ENCODE measurements around the gene TRANK1.

DNA sequence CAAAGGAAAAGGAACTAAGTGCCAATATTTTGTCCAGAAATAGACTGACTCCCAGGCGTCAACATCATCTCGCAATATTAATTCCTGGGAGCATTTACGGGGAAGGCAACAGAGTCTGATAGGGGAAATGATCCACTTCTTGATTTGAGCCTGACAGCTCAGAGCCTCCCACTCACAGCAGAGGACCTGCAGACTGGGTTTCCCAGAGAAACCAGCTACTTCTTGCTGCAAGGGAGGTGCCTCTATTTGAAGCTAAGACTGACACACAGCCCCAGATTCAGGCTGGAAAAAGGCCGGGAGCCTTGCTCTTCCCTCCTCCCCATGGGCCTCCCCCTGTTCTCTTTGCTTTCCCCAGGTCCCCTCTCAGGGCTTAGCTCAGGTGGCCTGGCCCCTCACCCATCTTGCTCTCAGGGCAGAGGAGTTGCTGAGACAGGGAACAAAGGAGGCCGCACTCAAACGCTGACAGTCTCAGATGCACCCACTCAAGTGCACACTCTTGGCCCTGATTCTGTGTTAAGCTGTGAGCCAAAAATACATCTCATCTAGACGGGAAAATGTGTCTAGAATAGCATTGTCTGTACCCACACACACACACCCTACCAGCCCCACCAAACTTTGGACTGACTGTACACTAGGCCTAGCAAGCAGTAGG is 130.7 kb downstream of the TRANK1 start:
- no peak for TF ChIP-seq EP300 (conservative IDR thresholded peaks at IDR 0.05; ENCODE audit: poor library complexity, severe bottlenecking)
- TF ChIP-seq CTCF (IDR thresholded peaks at IDR 0.05; ENCODE audit: poor library complexity, severe bottlenecking): no peak
- no peak for TF ChIP-seq POLR2AphosphoS5 (IDR thresholded peaks at IDR 0.05)
- TF ChIP-seq MXI1 (conservative IDR thresholded peaks at IDR 0.05; ENCODE audit: poor library complexity, severe bottlenecking): no peak
- TF ChIP-seq TAF1 (IDR thresholded peaks at IDR 0.05; ENCODE audit: low read depth): no peak
- no peak for TF ChIP-seq EZH2 (IDR thresholded peaks at IDR 0.05; ENCODE audit: borderline replicate concordance, insufficient read depth, low read length, poor library complexity, severe bottlenecking)
- TF ChIP-seq RAD21 (conservative IDR thresholded peaks at IDR 0.05): no peak
- no peak for TF ChIP-seq REST (IDR thresholded peaks at IDR 0.05; ENCODE audit: borderline replicate concordance)
- no peak for TF ChIP-seq SMC3 (conservative IDR thresholded peaks at IDR 0.05; ENCODE audit: poor library complexity)
